GM12878 (cell line): ENCODE results near the gene THTPA. TPM values are rescaled to one million over a fixed set of nuclear protein-coding genes. Genes with fewer than 3 reads are reported as not detected.

Experiments used
- ATAC-seq: fragments of 200-7000 bp; cut with Tn5 transposase; 3 replicates; pipeline ENCODE4 v1.9.1; 2020; ENCODE audit warnings: mild to moderate bottlenecking, moderate library complexity
- BruUV-seq: library from RNA; stranded (reverse); fragments of 400-500 nt; replicated peaks from 2 replicates; lab custom pipeline; 2021; lab: Mats Ljungman, UMichigan
- CTCF ChIA-PET: fragments of 300-600 bp; sonication (Branson Sonifier 250); formaldehyde crosslinking; extraction: SDS; loops from one replicate; lab custom pipeline; 2021; ENCODE audit warnings: inconsistent platforms; lab: Yijun Ruan, JAX
- POLR2A ChIA-PET: fragments of 350-600 bp; formaldehyde crosslinking; extraction: SDS; loops from one replicate; lab custom pipeline; 2021; ENCODE audit warnings: inconsistent platforms; lab: Charles Lee
- RAD21 ChIA-PET: fragments of 300-600 bp; sonication (Branson Sonifier 250); formaldehyde crosslinking; loops from one replicate; lab custom pipeline; 2023; ENCODE audit warnings: antibody characterized with exemption; ENCODE audit not compliant: unreplicated experiment; lab: Charles Lee
- SMC1A ChIA-PET: fragments of 300-600 bp; sonication (Branson Sonifier 250); formaldehyde crosslinking; loops from one replicate; lab custom pipeline; 2023; ENCODE audit not compliant: unreplicated experiment, uncharacterized antibody; lab: Charles Lee
- DNase-seq: peaks from one replicate; pipeline ENCODE4 v3.0.0-alpha.2; 2011; ENCODE audit warnings: low read depth, low spot score
- FAIRE-seq: peaks from 3 replicates; lab custom pipeline; 2011; peaks lifted over from hg19 to GRCh38; lab: Jason Lieb, UNC
- H2AFZ ChIP-seq: 2 replicates; pipeline ENCODE4 v1.6.0; 2011; ENCODE audit warnings: low read depth, low read length, control low read depth; ENCODE audit not compliant: control insufficient read depth
- H3K27ac ChIP-seq: 2 replicates; pipeline ENCODE4 v1.5.1; 2011; ENCODE audit warnings: control low read depth; ENCODE audit not compliant: control insufficient read depth, insufficient read depth
- H3K27me3 ChIP-seq, 2 experiments: replicated peaks in 1 of 2; 2 replicates each; pipeline versions ENCODE4 v1.6.0 to v1.6.1; 2011; ENCODE audit warnings: low read length in 1 of 2; ENCODE audit not compliant: control insufficient read depth in 2 of 2, insufficient read depth in 2 of 2
- H3K36me3 ChIP-seq, 2 experiments: 2 replicates each; pipeline ENCODE4 v1.5.1; 2011; ENCODE audit warnings: low read length in 1 of 2; ENCODE audit not compliant: control insufficient read depth in 2 of 2, insufficient read depth in 2 of 2
- H3K4me1 ChIP-seq: 2 replicates; pipeline ENCODE4 v1.6.1; 2011; ENCODE audit warnings: mild to moderate bottlenecking, low read length, moderate library complexity, mixed read lengths; ENCODE audit not compliant: control insufficient read depth, insufficient read depth
- H3K4me2 ChIP-seq: 2 replicates; pipeline ENCODE4 v1.6.0; 2011; ENCODE audit warnings: control low read depth; ENCODE audit not compliant: control insufficient read depth, insufficient read depth
- H3K4me3 ChIP-seq: fragments of 200-600 bp; sonication (generic); 2 replicates; pipeline ENCODE4 v1.5.1; 2016
- H3K79me2 ChIP-seq: 2 replicates; pipeline ENCODE4 v1.6.0; 2011; ENCODE audit warnings: low read length; ENCODE audit not compliant: control insufficient read depth, insufficient read depth
- H3K9ac ChIP-seq: 2 replicates; pipeline ENCODE4 v1.8.0; 2011; ENCODE audit warnings: low read length, control low read depth, mixed read lengths; ENCODE audit not compliant: control insufficient read depth, insufficient read depth
- H3K9me3 ChIP-seq: replicated peaks from 3 replicates; pipeline ENCODE4 v1.5.1; 2011; ENCODE audit warnings: mild to moderate bottlenecking, low read length; ENCODE audit not compliant: control insufficient read depth, insufficient read depth
- H4K20me1 ChIP-seq: 2 replicates; pipeline ENCODE4 v1.6.0; 2011; ENCODE audit not compliant: control insufficient read depth, insufficient read depth
- ASH2L ChIP-seq: fragments of 300-600, 200-600 bp; sonication (generic); IDR thresholded peaks from 2 replicates; pipeline ENCODE4 v1.6.1; 2017; ENCODE audit warnings: low read depth, mild to moderate bottlenecking, borderline replicate concordance
- CREB1 ChIP-seq: IDR thresholded peaks from 2 replicates; pipeline ENCODE4 v1.6.1; 2012; ENCODE audit warnings: low read depth, mild to moderate bottlenecking, inconsistent platforms
- DPF2 ChIP-seq: fragments of 450-650 bp; IDR thresholded peaks from 2 replicates; pipeline ENCODE4 v1.6.1; 2017; ENCODE audit warnings: mild to moderate bottlenecking
- GATAD2B ChIP-seq: fragments of 450-650 bp; conservative IDR thresholded peaks from 2 replicates; pipeline ENCODE4 v1.6.1; 2017; ENCODE audit warnings: low read depth, mild to moderate bottlenecking, moderate library complexity
- IKZF1 ChIP-seq: fragments of 450-650 bp; conservative IDR thresholded peaks from 2 replicates; pipeline ENCODE4 v1.6.1; 2017; ENCODE audit warnings: antibody characterized with exemption, mild to moderate bottlenecking
- KDM1A ChIP-seq: fragments of 200-600 bp; sonication (generic); IDR thresholded peaks from 2 replicates; pipeline ENCODE4 v1.6.1; 2016; ENCODE audit warnings: borderline replicate concordance
- MAX ChIP-seq: IDR thresholded peaks from 2 replicates; pipeline ENCODE4 v1.6.1; 2012; ENCODE audit warnings: low read depth, low read length, improper control_type of control experiment
- MXI1 ChIP-seq: fragments of 150-350 bp; IDR thresholded peaks from 2 replicates; pipeline ENCODE4 v1.6.1; 2011; ENCODE audit warnings: low read depth, mild to moderate bottlenecking, inconsistent platforms, low read length, improper control_type of control experiment
- NBN ChIP-seq: fragments of 450-650 bp; IDR thresholded peaks from 2 replicates; pipeline ENCODE4 v1.6.1; 2016
- NFXL1 ChIP-seq: fragments of 450-650 bp; IDR thresholded peaks from 2 replicates; pipeline ENCODE4 v1.6.1; 2017; ENCODE audit warnings: antibody characterized with exemption, mild to moderate bottlenecking, borderline replicate concordance
- NFYB ChIP-seq: IDR thresholded peaks from 2 replicates; pipeline ENCODE4 v1.6.1; 2011; ENCODE audit warnings: low read depth, mild to moderate bottlenecking, low read length, improper control_type of control experiment, moderate library complexity; ENCODE audit not compliant: insufficient read depth
- NRF1 ChIP-seq: conservative IDR thresholded peaks from 2 replicates; pipeline ENCODE4 v1.6.1; 2011; ENCODE audit warnings: mild to moderate bottlenecking, low read depth, low read length, improper control_type of control experiment
- REST ChIP-seq: IDR thresholded peaks from 2 replicates; pipeline ENCODE4 v1.6.1; 2012; ENCODE audit warnings: mild to moderate bottlenecking, low read depth, low read length
- SIN3A ChIP-seq: IDR thresholded peaks from 2 replicates; pipeline ENCODE4 v1.6.1; 2012; ENCODE audit warnings: low read depth, low read length, improper control_type of control experiment
- SMAD1 ChIP-seq: fragments of 450-650 bp; IDR thresholded peaks from 2 replicates; pipeline ENCODE4 v1.6.1; 2018; ENCODE audit warnings: mild to moderate bottlenecking, low read depth; ENCODE audit not compliant: partially characterized antibody
- TCF12 ChIP-seq: IDR thresholded peaks from 2 replicates; pipeline ENCODE4 v1.6.1; 2011; ENCODE audit warnings: low read depth, mild to moderate bottlenecking, low read length
- ZNF207 ChIP-seq: fragments of 450-650 bp; IDR thresholded peaks from 2 replicates; pipeline ENCODE4 v1.6.1; 2014; ENCODE audit warnings: antibody characterized with exemption, mild to moderate bottlenecking, borderline replicate concordance
- WGBS: methylation state at CpG from one replicate; pipeline ENCODE4 v1.1.6; 2016; ENCODE audit warnings: low lambda C conversion rate; ENCODE audit not compliant: insufficient replicate concordance, insufficient coverage; ENCODE audit errors: missing lambda C conversion rate; 5-methylcytosine and 5-hydroxymethylcytosine counted together
- in situ Hi-C: fragments of 300-500 bp; cut with MboI; formaldehyde crosslinking; loops from 9 replicates; pipeline ENCODE4 v1.14.3; 2018; ENCODE audit warnings: mixed read lengths
- intact Hi-C: fragments of 100-400 bp; cut with micrococcal nuclease; formaldehyde crosslinking; loops from one replicate; pipeline ENCODE4 v1.14.2; 2022; ENCODE audit not compliant: unreplicated experiment
- polyA plus RNA-seq, 11 experiments: library from polyadenylated mRNA; depleted of rRNA in 4 of 11; unstranded in 6 of 11; stranded (reverse) in 5 of 11; fragments of >200 nt; fragmentation: Nextera tagmentation in 4 of 11; fragmentation: Illumina TruSeq in 1 of 11; extraction: Ambion mirVana in 4 of 11; extraction: Trizol in 1 of 11; gene quantifications; 1 replicate in 1 of 11; 2 replicates in 10 of 11; pipeline versions ENCODE4 v1.2.1 to v1.2.3, GENCODE V29; 2011 to 2016; ENCODE audit warnings: inconsistent platforms in 2 of 11, missing spikeins in 2 of 11, low read depth in 1 of 11
- total RNA-seq, 4 experiments: library from RNA; depleted of rRNA in 3 of 4; stranded (reverse); fragments of >200 nt in 3 of 4; fragmentation: Illumina TruSeq in 1 of 4; extraction: Trizol in 1 of 4; gene quantifications; 2 replicates each; pipeline versions ENCODE4 v1.2.1 to v1.2.3, GENCODE V29; 2013 to 2021

THTPA gene
- total and polyA plus RNA-seq, 10 of the 15 experiments (the other 5 are each of a cell fraction or from before 2014, with no cell fraction given), result 3.1 to 24.9 (median 12.8) TPM

GRCh38 chr14:23567186-23568020, 11.3 kb downstream of the THTPA start, which contains the start of gene AP1G2:
TSS of gene AP1G2 (minus strand) at chr14:23567791. CDS start at chr14:23567314, 477 bp downstream.
- Histone ChIP-seq H3K4me1 (peaks cover 11% of the 10 kb centered on the region), H2AFZ (peak within 1 kb of the TSS; percentile 96), H3K9ac (peak within 1 kb of the TSS; percentile 66), H3K79me2 (peaks cover 13% of the 10 kb centered on the region), H3K27ac (peak within 1 kb of the TSS; percentile 76), H3K4me2 (peak within 1 kb of the TSS; percentile 92), H3K27me3 (no peaks in the 10 kb centered on the region), H3K4me3 (peak within 1 kb of the TSS; percentile 93), H3K36me3 (peaks cover 2 to 8% of the 10 kb centered on the region in 2 experiments; a peak in 2 of 4 replicates), H3K9me3 (no peaks in the 10 kb centered on the region), H4K20me1 (no peaks in the 10 kb centered on the region)
- DNase-seq, result peak; percentile 69
- in situ Hi-C loops (no loop called here), intact Hi-C loops (no loop called here)
- peak; percentile 95 for ATAC-seq
- CTCF ChIA-PET, result interaction anchor here (0.7 to 3.5 kb wide), 10 partner anchors 8 to 524 kb away, joined by 3 to 33 read pairs (median 6); partner anchors contain the start of gene THTPA
- BruUV-seq, result TSS peak; percentile 70
- WGBS, result under 1% methylated on average over 52 of the region's 53 CpGs
- POLR2A ChIA-PET, result interaction anchor here (1.1 to 1.8 kb wide), 3 partner anchors 9 to 281 kb away, joined by 3 to 8 read pairs (median 4); no protein-coding TSS in a partner anchor
- RAD21 ChIA-PET, result interaction anchor here (0.5 to 1.9 kb wide), 8 partner anchors 10 to 357 kb away, joined by 3 to 6 read pairs (median 3); no protein-coding TSS in a partner anchor
- peak; percentile 91 for FAIRE-seq
- SMC1A ChIA-PET, result interaction anchor here (0.8 to 2.6 kb wide), 7 partner anchors 8 to 268 kb away, joined by 4 to 10 read pairs (median 4); partner anchors contain the start of genes THTPA and ZFHX2
- TF ChIP-seq SMAD1 (peak; percentile 81), GATAD2B (peak; percentile 62), KDM1A (no peak), TCF12 (0 out of 2 replicates have a peak, but pooled peaks have one; percentile 6), NFXL1 (no peak), ASH2L (no peak), NRF1 (peak; percentile 95), MAX (peak; percentile 76; the same call in 1 of the 2 replicates), IKZF1 (peak; percentile 93), DPF2 (peak; percentile 29; the same call in 1 of the 2 replicates), CREB1 (0 out of 2 replicates have a peak, but pooled peaks have one; percentile 3), ZNF207 (no peak), SIN3A (peak; percentile 49; the same call in 1 of the 2 replicates), NBN (peak; percentile 96), MXI1 (peak; percentile 83), NFYB (peak; percentile 26; the same call in 1 of the 2 replicates), REST (no peak)
